Suppressor macrophage treated with lipopolysaccharide for 1 hour (primary cell): ENCODE data around the gene DPP8.
"Not testable (repeated sequence)": the region's sequence is repeated elsewhere in the genome, so short reads cannot be mapped to it uniquely, and the experiment has no call there.

Source experiments
- DNase-seq, 3 donors: peaks; one replicate each; pipeline ENCODE4 v3.0.0-alpha.2; 2020 to 2022

DPP8 gene

DNA sequence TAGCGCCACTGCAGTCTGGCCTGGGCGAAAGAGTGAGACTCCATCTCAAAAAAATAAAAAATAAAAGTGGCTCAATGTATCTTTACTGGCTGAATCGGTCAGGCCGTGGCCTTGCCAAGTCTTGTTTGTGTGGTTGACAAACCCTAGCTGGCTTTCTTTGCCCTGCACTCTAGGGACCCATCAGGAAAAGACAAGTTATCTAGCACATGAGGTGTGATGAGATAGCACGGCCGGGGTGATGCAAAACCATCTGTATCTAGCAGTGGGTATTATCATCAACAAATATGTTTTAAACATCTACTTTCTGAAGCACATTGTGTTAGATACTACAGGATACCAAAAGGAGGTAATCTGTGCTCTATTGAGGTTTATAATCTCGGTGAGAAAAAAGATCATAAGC lies 3.9 kb upstream of the DPP8 start:
- DNase-seq: no peak

DNA sequence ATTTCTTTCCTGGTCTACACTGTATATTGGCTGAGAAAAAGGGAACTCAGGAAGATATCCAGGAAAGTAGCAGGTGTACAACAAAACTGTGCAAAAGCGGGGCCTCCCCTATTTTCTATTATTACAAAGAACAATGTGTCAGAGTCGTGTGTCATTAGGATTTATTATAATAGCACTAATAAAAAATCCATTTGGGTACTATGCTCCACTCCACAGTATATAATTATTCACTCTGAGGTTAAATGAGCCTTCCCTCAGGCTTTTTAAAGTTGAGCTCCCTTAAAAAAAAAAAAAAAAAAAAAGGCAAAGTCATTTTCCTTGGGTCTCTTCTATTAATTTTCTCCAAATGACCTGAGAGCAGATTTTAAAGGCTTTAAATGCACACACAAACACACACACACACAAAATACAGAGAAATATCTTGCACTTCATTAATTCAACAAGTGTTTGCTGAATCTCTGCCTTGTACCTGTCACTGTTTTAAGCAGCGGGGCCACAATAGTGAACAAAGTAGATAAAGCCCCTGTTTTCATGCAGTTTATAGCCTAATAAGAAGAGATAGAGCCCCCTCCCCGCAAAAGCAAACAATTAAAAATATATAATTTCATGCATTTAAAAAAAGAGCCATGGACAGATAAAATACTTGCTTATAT lies 1.3 kb upstream of the DPP8 start:
- no peak for DNase-seq

DNA sequence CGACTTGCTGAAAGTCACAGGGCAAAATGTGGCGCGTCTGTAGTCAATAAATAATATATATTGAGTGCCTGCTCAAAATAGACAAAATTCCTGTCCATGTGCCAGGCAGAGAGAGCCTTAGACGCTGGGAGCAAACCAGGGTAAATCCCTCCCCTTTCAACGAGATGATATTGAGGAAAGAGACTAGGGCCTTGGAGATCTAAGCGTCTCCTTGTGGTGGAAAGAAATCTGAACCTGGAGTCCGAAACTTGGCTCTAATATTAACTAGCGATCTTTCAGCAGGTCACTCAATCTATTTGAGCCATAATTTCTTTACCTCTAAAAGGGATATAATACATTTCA lies 348 bp upstream of the DPP8 start:
- DNase-seq: no peak

DNA sequence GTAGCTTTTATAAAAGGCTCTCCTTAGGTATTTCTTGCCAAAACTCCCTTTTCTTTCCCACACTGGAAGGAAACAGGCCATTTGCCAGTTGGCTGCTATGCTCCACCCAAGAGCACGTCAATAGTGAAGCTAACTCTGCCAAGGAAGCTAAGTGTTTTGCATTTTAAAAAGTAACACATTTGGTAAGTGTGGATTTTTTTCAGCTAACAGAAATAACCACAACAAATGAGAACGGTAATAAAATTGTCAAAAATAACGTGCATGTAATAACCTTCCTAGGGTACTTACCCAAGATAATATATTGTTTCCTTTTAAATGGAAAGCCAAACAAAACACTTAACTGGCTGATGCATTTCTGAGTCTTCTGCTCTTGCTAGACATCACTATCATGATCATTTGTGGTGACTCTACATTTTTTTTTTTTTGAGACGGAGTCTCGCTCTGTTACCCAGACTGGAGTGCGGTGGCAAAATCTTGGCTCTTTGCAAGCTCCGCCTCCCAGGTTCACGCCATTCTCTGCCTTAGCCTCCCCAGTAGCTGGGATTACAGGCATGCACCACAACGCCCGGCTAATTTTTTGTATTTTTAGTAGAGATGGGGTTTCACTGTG lies 4.6 kb downstream of the DPP8 start:
- DNase-seq: peak in 2 of 3 donors; percentile 22 to 55

DNA sequence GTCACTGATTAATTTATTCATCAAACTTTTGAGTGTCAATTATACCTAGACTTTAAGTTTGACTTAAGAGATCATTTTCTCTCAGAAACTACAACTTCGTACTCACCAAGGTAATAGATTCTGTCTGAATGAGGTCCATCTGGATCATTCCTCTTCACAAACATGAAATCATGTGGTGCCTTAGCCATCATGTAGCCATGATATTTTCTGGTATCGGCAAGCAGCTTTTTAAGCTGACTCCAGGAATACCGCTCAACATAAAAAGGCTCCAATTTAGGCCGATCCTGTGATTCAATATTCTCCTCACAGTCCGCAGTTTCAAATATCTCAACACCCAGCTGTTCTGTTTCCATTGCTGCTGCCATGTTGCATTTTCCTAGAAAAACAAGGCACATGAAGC lies 5.3 kb downstream of the DPP8 start:
- no peak for DNase-seq

DNA sequence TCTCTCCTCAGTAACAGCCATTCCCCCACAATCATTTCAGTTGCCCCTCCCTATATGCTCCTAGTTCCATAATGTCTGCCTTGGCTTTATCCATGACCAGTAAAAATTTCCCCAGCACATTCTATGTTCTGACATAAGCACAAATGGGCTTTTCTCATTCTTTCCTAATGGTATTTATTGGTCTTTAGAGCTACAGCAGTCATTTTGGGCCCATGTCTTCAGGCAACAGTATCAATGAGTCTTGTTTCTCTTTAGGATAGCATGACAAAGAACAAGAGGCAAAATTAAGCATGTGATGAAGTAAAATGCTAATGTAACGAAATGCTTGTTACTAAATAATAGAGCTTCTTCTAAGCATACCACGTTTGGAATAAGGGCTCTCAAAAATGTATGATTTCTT lies 8.2 kb downstream of the DPP8 start:
- no peak for DNase-seq

DNA sequence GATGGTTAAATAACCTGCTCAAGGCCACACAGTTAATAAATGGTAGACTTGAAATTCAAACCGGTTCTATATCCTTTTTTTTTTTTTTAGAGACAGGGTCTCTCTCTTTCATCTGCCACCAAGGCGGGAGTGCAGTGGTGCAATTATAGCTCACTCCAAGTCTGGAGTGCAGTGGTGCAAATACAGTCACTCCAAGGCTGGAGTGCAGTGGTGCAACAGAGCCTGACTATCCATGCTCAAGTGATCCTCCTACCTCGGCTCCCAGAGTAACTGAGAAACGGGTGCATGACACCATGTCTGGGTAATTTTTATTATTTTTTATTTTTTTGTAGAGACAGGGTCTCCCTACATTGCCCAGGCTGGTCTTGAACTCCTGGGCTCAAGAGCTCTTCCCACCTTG lies 23.4 kb downstream of the DPP8 start:
- DNase-seq: no peak

DNA sequence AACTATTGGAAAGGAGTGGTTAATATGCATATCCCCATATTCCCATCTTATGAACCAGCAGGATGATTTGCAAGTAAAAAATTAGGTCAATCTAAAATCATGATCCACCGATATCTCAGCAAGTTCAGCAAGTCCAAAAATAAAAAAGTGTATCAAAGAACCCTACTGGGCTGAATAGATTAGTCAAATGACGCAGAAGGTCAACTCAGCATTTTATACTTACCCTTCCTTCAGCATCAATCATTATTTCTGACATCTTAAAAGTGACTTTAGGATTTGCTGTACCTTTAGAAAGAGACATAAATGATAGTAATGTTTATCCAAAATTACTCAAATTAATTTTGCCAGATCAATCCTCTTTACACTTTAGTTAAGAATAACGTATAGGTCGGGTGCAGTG lies 32.6 kb downstream of the DPP8 start:
- no peak for DNase-seq

DNA sequence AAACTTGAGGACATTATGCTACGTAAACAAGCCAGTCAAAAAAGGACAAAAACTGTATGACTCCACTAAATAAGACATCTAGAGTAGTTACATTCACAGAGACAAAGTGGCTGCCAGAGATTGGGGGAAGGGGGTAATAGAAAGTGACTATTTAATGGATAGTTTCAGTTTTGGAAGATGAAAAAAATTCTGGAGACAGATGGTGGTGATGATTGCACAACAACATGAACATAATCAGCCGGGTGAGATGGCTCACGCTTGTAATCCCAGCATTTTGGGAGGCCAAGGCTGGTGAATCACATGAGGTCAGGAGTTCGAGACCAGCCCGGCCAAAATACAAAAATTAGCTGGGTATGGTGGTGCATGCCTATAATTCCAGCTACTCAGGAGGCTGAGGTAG lies 40.6 kb downstream of the DPP8 start:
- DNase-seq: peak; percentile 2 to 37 (median 8)

DNA sequence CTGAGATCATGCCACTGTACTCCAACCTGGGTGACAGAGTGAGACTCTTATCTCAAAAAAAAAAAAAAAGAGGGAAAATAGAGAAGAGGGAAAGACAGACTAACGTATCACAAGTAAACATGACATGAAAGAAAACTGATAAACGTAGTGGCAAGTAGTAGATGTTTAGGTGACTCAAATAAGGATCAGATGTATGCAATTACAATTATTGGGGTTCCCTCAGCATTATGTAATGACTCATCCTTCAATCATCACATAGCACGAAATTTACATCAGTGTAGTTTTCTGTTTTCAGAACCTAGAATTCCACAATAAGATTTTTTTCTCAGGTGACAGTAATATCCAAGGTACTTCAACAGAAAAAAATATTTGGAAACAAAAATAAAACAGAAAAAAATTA lies 46.6 kb downstream of the DPP8 start:
- DNase-seq: no peak

DNA sequence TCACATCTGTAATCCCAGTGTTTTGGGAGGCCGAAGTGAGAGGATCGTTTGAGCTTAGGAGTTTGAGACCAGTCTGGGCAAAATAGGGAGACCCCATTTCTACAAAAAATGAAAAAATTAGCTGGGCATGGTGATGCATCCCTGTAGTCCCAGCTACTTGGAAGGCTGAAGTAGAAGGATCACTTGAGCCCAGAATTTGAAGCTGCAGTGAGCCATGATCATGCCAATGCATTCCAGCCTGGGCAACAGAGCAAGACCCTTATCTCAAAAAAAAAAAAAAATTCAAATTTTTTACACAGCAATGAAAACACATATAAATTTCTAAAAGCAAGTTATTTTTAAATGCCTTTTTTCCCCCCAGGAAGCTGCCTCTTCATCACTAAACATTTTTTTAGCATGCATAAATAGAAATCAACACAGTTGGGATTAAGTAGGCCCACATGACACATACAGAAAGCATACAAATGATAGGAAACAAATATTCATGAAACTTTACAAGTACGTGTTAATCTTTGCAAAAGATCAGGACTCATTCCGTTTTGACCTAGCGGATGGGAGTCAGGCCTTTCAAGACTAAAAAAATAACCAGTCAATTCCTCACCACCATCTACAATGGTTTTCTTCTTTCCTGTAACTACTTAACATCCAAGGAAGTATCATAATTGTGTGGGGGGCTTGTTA lies 49.1 kb downstream of the DPP8 start:
- DNase-seq: no peak

DNA sequence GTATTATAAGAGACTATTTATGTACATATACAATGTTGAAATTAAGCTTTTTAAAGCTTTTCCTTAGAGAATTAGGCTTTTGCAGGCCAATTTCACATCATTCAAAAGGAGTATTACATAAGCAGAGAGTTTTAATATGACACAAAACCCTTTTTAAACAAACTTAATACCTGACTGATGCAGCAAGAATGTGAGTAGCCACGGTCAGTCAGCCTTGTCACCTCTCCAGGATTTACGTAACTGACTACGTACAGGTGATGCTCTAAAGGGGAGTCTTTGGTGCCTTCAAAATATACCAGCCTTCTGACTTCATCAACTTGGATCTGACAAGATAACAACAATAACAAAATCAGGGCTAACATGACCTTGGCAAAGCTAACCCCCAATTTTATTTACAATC lies 50.6 kb downstream of the DPP8 start:
- no peak for DNase-seq

DNA sequence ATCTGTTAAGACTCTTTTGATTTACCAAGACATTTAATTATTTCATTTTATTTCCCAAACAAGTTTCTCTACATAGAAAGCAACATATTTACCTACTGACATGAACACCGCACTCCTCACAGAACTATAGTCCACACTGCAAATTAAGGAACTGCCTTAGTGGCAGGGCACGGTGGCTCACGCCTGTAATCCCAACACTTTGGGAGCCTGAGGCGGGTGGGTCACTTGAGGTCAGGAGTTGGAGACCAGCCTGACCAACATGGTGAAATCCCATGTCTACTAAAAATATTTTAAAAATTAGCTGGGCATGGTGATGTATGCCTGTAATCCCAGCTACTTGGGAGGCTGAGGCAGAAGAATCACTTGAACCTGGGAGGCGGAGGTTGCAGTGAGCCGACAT lies 54.4 kb downstream of the DPP8 start:
- DNase-seq: not testable (repeated sequence)

DNA sequence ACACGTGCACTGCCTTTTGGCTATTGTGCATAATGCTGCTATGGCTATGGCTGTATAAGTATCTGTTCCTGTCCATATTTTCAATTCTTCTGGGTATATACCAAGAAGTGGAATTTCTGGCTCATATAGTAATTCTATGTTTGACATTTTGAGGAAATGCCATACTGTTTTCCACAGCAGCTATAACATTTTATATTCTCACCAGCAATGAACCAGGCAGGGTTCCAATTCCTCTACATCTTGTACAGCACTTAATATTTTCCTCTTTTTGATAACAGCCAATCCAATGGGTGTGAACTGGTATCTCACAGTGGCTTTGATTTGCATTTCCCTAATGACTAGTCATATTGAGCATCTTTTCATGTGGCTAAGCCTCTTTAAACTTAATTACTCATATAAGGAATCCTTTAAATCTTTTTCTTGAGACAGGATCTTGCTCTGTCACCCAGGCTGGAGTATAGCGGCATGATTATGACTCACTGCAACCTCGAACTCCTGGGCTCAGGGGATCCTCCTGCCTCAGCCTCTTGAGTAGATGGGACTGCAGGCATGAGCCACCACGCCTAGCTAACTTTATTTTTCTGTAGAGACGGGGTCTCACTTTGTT lies 56.6 kb downstream of the DPP8 start:
- peak; percentile 1 to 20 (median 19) for DNase-seq

DNA sequence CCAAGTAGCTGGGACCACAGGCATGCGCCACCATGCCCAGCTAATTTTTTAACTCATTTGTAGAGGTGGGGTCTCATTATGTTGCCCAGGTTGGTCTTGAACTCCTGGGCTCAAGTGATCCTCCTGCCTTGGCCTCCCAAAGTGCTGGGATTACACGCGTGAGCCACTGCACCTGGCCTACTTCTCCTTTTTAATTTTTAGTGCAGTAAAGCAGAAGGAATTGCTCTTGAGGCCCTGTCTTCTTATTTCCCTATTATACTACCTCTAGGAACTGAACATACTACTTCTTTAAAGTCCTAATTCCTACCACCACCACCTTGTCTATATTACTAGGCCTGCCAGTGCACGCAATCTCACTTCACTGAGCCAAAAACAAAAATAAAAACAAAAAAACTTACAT lies 62.2 kb downstream of the DPP8 start:
- DNase-seq: not testable (repeated sequence)

DNA sequence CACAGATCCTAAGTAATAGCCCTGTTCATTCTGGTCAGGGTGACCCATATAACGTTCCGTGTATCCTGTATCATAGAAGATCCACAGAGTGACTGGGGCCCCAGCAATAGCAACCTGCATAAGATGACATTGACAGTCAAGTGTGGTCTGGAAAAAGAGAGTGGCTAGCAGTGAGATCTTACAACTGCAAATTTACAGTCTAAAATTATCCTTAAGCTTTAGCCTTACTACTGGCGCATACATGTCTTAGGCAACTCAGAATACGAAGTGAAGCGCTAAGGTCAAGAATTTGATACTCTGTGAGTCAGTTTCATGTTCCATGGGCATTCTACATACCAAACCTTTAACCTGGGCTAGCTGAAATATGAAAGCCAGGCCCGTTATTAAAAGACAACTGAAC lies 65.5 kb downstream of the DPP8 start:
- no peak for DNase-seq

DNA sequence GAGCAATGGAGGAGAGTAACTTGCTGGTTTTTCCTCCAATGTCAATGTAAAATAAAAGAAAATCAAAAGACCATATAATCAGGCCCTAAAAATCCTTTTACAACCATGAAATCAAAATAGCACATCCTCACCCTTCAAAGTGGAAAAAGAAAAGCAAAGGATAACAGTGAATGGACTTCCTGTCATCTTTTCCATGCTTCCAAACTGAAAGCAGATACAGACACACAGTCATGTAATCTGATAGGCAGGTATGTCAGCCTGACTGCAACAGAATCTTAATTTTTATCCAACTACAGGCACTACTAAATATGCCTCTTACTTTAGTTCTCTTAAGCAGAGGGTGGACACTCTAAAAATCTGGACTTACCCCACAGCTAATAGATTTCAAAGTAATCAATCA lies 66.9 kb downstream of the DPP8 start:
- no peak for DNase-seq

DNA sequence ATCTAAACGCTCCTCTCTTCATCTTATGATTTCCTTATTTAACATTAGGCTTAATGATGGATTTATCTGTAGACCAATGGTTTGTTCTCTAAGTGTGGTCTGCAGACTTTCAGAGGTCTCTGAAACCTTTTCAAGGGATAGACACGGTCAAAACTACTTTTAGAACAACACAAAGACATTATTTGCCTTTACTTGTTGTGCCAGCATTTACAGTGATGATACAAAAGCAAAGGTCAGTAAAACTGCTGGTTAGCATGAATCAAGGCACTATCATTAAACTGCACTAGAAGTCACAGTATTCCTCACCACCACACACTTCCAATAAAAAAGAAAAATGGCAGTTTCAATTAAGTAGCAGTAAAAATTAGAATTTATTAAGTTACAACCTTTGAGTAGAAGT lies 70.3 kb downstream of the DPP8 start:
- no peak for DNase-seq

DNA sequence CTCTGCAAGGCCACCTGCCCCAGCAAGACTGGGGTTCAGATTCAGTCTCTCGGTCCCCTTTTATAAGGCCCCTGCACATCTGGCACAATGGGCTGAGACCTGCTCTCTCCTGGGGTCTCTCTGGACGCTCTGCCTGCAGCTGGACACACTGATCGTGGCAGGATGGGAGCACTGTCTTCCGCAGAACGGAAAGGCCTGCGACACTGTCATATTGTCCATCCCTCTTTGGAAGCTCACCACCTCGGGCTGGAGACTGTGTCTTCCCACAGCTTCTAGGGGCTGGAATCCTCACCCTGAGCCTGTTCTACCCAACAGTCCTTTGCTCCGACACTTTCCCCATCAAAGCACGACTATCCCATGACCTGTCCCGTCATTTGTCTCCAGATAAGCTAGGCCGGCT lies 83.3 kb downstream of the DPP8 start:
- no peak for DNase-seq

DNA sequence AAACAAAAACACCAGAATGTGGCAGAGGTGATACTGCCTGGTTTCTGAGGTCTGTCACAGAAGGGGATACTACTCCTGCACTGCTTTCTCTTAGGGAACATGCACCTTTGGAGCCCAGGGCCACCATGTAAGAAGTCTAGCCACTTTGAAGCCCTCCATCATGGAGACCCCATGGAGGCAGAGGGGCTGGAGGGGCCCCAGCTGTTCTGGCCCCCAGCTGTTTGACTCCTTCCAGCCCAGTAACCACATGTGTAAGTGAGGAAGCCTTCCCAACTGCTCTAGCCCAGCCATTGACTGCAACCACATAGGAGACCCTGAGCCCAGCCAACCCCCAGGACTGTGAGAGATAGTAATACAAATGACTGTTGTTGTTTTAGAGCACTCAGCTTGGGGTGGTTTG lies 85.8 kb downstream of the DPP8 start:
- no peak for DNase-seq

DNA sequence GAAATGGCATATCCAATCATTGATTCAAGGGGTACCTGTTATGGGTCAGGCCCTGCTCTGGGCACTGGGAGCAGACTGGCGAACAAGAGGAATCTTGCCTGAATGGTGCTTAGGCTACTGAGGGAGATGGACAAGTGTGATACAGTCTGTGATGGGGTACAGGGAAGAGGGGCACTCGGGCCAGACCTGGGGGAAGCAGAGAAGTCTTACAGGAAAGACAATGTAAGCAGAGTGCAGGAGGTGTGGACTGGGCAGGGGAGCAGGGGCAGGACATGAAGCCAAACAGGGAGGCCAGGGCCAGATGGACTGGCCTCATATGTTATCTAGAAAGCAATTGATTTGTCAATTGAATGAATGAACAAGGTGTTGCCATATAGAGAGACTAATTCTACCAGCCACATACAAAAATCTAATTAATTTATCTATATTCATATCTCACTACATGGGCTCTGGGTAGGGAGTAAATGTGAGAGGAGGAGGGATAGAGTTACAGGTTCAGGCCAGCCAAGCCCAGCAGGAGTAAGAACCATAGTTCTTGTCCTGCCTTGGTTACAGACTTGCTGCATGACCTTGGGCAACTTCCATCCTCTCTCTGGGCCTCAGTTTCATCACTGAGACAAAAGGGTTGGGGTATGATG lies 91.2 kb downstream of the DPP8 start:
- no peak for DNase-seq

DNA sequence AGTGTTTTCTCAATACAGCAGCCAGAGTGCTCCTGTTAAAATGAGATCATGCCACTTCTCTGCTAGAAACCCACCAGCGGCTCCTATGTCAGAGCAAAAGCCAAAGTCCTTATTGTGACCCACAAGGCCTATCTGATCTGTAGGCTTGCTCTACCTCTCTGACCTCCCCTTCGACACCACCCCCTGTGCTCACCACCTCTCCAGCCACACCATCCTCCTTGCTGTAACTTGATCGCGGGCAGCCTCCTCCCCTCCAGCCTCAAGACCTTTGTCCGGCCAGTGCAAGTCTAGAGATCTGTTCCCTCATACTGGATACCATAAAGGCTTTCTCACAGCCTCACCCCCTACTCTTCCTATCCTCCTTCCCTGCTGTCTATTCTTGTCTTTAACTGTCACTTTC lies 92.8 kb downstream of the DPP8 start:
- no peak for DNase-seq

DNA sequence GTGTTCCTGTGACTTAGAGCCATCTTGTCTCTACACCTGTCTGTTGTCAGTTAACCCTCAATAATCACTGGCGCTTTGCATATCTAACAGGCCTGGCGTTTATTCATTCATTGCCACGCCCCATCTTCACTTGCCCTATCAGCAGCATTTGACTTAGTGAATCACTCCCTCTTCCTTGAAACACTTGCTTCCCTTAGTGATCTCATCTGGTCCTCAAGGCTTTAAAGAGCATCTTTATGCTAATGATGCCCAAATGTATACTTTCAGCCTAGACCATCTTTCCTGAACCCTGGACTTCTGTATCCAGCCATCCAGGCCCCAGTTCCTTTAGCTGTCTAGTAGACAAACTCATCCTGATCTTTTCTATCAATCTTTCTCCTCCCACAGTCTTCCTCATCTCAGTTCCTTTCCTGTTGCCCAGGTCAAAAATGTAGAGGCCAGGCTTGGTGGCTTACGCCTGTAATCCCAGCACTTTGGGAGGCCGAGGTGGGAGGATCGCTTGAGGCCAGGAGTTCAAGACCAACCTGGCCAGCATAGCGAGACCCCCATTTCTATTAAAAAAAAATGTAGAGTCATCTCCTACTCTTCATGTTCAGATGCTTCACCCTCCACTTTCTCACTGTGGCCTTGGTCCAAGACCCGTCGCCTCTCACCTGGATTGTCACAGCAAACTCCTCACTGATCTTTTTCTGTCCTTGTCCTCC lies 93.4 kb downstream of the DPP8 start:
- DNase-seq: peak; percentile 36 to 49 (median 43)
